ENCODE measurements around the gene FKBP3. TPM values are rescaled to one million over a fixed set of nuclear protein-coding genes. Genes with fewer than 3 reads are reported as not detected.

Gene FKBP3
- total and polyA plus RNA-seq, 2 experiments from 2014 or later, result 52.4 to 117 TPM

DNA sequence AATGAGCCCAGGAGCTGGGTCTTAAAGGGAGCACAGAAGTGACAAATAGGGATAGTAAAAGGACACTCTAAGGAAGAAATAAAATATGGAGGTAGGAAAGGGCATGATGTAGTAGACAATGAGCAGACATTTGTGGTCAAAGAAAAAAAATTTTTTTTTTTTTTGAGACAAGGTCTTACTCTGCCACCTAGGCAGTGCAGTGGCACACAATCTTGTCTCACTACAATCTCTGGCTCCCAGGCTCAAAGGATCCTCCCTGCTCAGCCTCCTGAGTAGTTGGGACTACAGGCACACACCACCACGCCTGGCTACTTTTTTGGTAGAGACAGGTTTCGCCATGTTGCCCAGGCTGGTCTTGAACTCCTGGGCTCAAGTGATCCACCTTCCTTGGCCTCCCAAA, 8.5 kb downstream of the FKBP3 start:
- no peak overlapping the region for H2AFZ ChIP-seq
- 98% methylated on average over 2 of the region's 2 CpGs for WGBS (ENCODE audit: low lambda C conversion rate, missing lambda C conversion rate)
- H3K27me3 ChIP-seq, result no peaks in the 10 kb centered on the region
- H3K9me3 ChIP-seq (ENCODE audit: low read depth), result no peaks in the 10 kb centered on the region
- H3K79me2 ChIP-seq, result peaks cover 16% of the 10 kb centered on the region
- H3K4me2 ChIP-seq, result no peak overlapping the region
- no peaks in the 10 kb centered on the region for H4K20me1 ChIP-seq (ENCODE audit: insufficient read depth, poor library complexity, severe bottlenecking)
- no peak overlapping the region for H3K4me3 ChIP-seq
- no peaks in the 10 kb centered on the region for H3K9me2 ChIP-seq (replicated peaks; ENCODE audit: insufficient read depth)
- no peaks in the 10 kb centered on the region for H3K36me3 ChIP-seq (replicated peaks; ENCODE audit: insufficient read depth, low read depth)
- H3K4me1 ChIP-seq (ENCODE audit: insufficient read depth), result no peaks in the 10 kb centered on the region
- no peak for DNase-seq (ENCODE audit: low spot score)
- TF ChIP-seq EZH2 (IDR thresholded peaks at IDR 0.05; ENCODE audit: borderline replicate concordance) (no peak), EZH2phosphoT487 (IDR thresholded peaks at IDR 0.05; ENCODE audit: low read depth, severe bottlenecking, unreplicated experiment) (no peak), CTCF (IDR thresholded peaks at IDR 0.05; ENCODE audit: poor library complexity) (no peak)
- no peak overlapping the region for H3K27ac ChIP-seq

- no peaks in the 10 kb centered on the region for H3K4me1 ChIP-seq (ENCODE audit: insufficient read depth)
- no peak overlapping the region for H3K27ac ChIP-seq
- H3K79me2 ChIP-seq, result peaks cover 9% of the 10 kb centered on the region
- TF ChIP-seq EZH2phosphoT487 (IDR thresholded peaks at IDR 0.05; ENCODE audit: low read depth, severe bottlenecking, unreplicated experiment) (no peak), EZH2 (IDR thresholded peaks at IDR 0.05; ENCODE audit: borderline replicate concordance) (no peak), CTCF (IDR thresholded peaks at IDR 0.05; ENCODE audit: poor library complexity) (no peak)
- no peak overlapping the region for H3K4me3 ChIP-seq
- H3K4me2 ChIP-seq, result no peak overlapping the region
- no peaks in the 10 kb centered on the region for H4K20me1 ChIP-seq (ENCODE audit: insufficient read depth, poor library complexity, severe bottlenecking)
- no peak for DNase-seq (ENCODE audit: low spot score)
- no peak overlapping the region for H2AFZ ChIP-seq
- over 99% methylated on average over 3 of the region's 3 CpGs for WGBS (ENCODE audit: low lambda C conversion rate, missing lambda C conversion rate)
- H3K27me3 ChIP-seq, result no peaks in the 10 kb centered on the region
- no peaks in the 10 kb centered on the region for H3K36me3 ChIP-seq (replicated peaks; ENCODE audit: insufficient read depth, low read depth)
- H3K9me3 ChIP-seq (ENCODE audit: low read depth), result no peaks in the 10 kb centered on the region
- H3K9me2 ChIP-seq (replicated peaks; ENCODE audit: insufficient read depth), result no peaks in the 10 kb centered on the region
These were observed 11.0 kb downstream of the FKBP3 start for GRCh38 chr14:45123271-45123670.

- H3K9me3 ChIP-seq (ENCODE audit: low read depth), result no peaks in the 10 kb centered on the region
- no peak overlapping the region for H2AFZ ChIP-seq
- H3K4me1 ChIP-seq (ENCODE audit: insufficient read depth), result no peaks in the 10 kb centered on the region
- H3K9me2 ChIP-seq (replicated peaks; ENCODE audit: insufficient read depth), result no peaks in the 10 kb centered on the region
- H4K20me1 ChIP-seq (ENCODE audit: insufficient read depth, poor library complexity, severe bottlenecking), result no peaks in the 10 kb centered on the region
- DNase-seq (ENCODE audit: low spot score), result no peak
- H3K79me2 ChIP-seq, result no peaks in the 10 kb centered on the region
- H3K4me2 ChIP-seq, result no peak overlapping the region
- H3K27me3 ChIP-seq, result no peaks in the 10 kb centered on the region
- no peak overlapping the region for H3K4me3 ChIP-seq
- 85% methylated on average over 1 of the region's 1 CpG for WGBS (ENCODE audit: low lambda C conversion rate, missing lambda C conversion rate)
- TF ChIP-seq EZH2phosphoT487 (IDR thresholded peaks at IDR 0.05; ENCODE audit: low read depth, severe bottlenecking, unreplicated experiment), result no peak
- no peak for TF ChIP-seq CTCF (IDR thresholded peaks at IDR 0.05; ENCODE audit: poor library complexity)
- TF ChIP-seq EZH2 (IDR thresholded peaks at IDR 0.05; ENCODE audit: borderline replicate concordance), result no peak
- no peaks in the 10 kb centered on the region for H3K36me3 ChIP-seq (replicated peaks; ENCODE audit: insufficient read depth, low read depth)
- no peak overlapping the region for H3K27ac ChIP-seq
These were observed 14.2 kb downstream of the FKBP3 start for GRCh38 chr14:45120096-45120495.

- H2AFZ ChIP-seq, result no peak overlapping the region
- DNase-seq (ENCODE audit: low spot score), result no peak
- H3K27me3 ChIP-seq, result no peaks in the 10 kb centered on the region
- H3K9me3 ChIP-seq (ENCODE audit: low read depth), result no peaks in the 10 kb centered on the region
- no peak overlapping the region for H3K4me3 ChIP-seq
- TF ChIP-seq EZH2phosphoT487 (IDR thresholded peaks at IDR 0.05; ENCODE audit: low read depth, severe bottlenecking, unreplicated experiment), result no peak
- no peak for TF ChIP-seq CTCF (IDR thresholded peaks at IDR 0.05; ENCODE audit: poor library complexity)
- no peak for TF ChIP-seq EZH2 (IDR thresholded peaks at IDR 0.05; ENCODE audit: borderline replicate concordance)
- H3K27ac ChIP-seq, result no peak overlapping the region
- no peaks in the 10 kb centered on the region for H3K79me2 ChIP-seq
- no peaks in the 10 kb centered on the region for H3K4me1 ChIP-seq (ENCODE audit: insufficient read depth)
- no peaks in the 10 kb centered on the region for H3K9me2 ChIP-seq (replicated peaks; ENCODE audit: insufficient read depth)
- H3K36me3 ChIP-seq (replicated peaks; ENCODE audit: insufficient read depth, low read depth), result no peaks in the 10 kb centered on the region
- WGBS (ENCODE audit: low lambda C conversion rate, missing lambda C conversion rate), result 95% methylated on average over 6 of the region's 6 CpGs
- H3K4me2 ChIP-seq, result no peak overlapping the region
- no peaks in the 10 kb centered on the region for H4K20me1 ChIP-seq (ENCODE audit: insufficient read depth, poor library complexity, severe bottlenecking)
These were observed 15.7 kb downstream of the FKBP3 start for GRCh38 chr14:45118594-45118993.
